NCI-H82 treated with DMSO at 0.1 percent for 48 hours (cell line): Measurements from ENCODE around the gene PNKD.
"Not testable (repeated sequence)": the region's sequence is repeated elsewhere in the genome, so short reads cannot be mapped to it uniquely, and the experiment has no call there.

Source experiments
- DNase-seq: peaks from one replicate; lab custom pipeline; 2025; ENCODE audit not compliant: unreplicated experiment; lab: John Stamatoyannopoulos, UW

Gene PNKD

DNA sequence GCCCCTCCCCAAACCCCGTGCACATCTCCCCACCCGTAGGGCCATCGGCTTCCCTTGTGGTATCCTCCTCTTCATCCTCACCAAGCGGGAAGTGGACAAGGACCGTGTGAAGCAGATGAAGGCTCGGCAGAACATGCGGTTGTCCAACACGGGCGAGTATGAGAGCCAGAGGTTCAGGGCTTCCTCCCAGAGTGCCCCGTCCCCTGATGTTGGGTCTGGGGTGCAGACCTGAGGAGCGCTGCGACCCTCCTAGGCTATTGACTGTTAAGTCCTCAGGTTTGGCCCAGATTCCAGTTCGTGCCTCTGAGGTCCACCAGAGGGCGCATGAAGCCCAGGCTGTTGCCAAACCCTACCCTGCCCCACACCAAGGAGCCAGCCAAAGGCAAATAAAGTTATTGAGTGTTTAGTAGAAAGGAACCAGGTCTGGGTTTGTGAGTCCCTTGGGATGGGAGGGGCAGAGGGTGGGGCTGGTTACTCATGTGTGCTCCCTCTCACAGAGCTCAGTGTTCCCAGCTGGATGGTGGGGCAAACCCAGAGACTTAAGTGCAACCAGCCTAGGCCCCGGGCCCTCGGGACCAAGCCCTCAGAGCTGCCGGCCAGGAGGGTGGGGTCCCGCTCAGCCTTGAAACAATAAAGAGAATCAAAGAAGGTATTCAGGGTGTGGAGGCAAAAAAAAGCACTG, 2.4 kb downstream of the PNKD start:
- DNase-seq, result peak; percentile 37

DNA sequence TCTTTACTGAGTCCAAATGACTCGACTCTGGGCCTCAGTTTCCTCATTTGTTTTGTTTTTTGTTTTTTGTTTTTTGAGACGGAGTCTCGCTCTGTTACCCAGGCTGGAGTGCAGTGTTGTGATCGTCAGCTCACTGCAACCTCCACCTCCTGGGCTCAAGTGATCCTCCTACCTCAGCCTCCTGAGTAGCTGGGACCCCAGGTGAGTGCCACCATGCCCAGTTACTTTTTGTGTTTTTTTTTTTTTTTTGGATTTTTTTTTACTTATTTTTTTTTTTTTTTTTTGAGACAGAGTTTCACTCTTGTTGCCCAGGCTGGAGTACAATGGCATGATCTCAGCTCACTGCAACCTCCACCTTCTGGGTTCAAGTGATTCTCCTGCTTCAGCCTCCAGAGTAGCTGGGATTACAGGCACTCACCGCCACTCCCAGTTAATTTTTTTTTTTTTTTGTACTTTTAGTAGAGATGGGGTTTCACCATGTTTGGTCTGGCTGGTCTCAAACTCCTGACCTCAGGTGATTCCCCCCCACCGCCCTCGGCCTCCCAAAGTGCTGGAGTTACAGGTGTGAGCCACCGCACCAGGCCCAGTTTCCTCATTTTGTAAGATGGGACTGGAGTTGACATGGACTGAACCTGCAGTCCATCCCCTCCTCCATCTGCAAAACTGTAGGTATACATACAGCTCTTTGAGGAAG, 3.0 kb downstream of the PNKD start:
- not testable (repeated sequence) for DNase-seq

DNA sequence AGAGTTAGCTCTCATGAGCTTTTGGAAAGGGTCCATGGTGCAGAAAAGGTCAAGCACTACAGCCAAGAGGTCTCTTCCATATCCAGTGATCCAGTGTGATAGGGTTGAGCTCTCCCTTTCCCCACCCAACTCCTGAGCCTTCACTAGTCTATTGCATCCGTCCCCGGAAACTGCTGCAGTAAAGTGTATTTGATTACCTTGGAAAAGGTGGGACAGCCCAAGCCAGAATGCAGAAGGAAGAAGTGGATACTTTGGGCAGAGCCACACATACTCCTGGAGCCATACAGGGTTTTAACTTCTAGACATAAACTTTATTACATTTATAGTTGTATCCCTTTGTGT, 3.6 kb downstream of the PNKD start:
- DNase-seq, result no peak

DNA sequence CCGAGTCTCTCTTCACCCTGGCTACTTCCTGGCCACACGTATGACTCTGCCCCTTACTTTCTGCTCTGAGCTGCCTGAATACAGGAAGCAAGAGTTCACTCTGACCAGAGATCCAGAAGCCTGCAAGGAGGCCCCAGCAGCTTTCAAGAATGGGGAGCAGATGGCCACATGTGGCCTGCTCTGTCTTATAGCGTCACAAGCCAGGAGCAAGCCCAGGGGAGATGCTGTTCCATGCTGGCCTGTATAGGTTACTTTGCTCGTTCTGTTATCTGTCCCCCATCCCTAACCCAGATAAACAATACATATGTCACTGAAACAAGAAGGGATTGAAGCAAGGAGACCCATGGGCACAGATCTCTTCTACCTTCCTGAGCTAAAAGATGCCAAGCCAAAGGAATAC, 4.3 kb downstream of the PNKD start:
- no peak for DNase-seq

DNA sequence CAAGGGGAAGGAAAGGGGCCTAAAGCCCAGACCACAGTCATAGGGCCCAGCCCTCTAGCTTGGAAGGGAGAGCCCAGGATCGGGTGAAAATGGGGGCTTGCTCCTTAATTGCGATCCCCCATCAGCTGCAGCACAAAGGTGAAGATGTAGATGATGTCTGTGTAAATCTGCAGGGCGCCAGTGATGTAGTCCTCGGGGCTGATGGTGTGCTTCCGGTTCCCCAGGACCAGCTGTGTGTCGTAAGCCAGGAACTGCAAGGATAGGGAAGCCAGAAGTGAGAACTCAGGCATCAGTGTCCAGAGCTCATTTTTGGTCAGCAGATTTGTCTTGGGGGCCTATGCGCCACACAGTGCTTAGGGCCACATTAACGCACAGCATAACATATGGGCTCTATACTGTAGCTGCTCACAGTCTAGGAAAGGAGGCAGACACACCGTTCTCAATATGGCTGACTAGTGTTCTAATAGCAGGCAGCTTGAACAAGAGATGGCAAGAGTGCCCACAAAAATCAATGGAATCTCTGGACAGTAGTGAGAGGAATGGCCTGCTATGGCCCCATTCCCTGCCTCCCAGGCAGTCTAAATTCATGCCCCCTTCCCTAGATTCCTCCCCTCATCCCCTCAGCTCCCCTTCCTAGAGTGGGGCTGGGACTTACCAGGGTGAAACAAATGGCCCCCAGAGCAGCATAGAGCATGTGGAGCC, 5.2 kb downstream of the PNKD start:
- no peak for DNase-seq

DNA sequence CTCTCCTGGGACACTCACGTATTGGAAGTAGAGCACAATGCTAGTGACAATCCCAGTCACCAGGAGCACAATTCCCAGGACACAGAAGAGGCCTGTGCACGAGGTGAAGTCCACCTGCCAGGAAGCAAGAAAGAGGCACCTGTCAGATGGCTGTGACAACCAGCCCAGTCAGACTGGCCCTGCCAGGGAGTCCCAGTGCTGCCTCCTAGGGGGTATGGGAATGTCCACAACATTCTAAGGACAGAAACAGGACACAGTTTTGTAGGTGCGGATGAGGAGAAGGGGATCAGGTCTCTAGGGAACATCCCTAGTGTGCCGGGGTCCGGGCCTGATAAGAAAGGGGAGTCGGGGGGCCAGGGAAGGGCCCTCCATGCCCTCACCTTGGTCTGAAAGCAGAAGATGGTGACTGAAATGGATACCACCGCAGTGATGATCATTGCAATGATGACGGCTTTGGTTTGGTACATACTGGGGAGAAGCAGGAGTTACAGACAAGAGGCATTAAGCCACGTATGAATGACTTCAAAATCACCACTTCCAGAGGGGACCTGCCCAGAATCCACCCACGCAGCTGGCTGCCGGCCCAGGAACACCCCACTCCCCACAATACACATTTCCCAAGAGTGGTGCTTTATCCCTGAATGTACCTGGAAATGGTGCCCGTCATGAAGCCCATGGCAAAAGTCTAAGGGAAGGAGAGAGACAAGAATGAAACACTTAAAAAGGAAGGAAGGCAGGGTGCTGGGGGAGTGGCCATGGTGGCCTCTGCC, 6.9 kb downstream of the PNKD start:
- DNase-seq, result no peak

DNA sequence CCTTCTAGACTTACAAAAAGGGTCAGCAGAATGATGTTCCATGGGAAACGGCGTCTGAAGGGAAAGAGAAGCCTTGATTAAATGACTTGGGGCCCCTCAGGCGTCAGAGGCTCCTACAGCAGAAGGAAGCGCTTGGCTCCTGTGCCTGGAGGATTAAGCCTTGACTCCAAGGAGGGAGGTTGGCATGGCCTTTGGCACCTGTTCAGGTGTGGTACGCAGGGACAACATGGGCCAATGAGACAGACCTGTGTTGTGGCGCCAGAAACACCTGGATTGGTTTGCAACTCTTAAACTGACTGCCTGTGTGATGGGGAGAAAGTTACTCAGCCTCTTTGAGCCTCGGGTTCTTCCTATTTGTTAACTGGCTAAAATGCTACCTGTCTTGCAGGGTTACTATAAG, 7.6 kb downstream of the PNKD start:
- no peak for DNase-seq

DNA sequence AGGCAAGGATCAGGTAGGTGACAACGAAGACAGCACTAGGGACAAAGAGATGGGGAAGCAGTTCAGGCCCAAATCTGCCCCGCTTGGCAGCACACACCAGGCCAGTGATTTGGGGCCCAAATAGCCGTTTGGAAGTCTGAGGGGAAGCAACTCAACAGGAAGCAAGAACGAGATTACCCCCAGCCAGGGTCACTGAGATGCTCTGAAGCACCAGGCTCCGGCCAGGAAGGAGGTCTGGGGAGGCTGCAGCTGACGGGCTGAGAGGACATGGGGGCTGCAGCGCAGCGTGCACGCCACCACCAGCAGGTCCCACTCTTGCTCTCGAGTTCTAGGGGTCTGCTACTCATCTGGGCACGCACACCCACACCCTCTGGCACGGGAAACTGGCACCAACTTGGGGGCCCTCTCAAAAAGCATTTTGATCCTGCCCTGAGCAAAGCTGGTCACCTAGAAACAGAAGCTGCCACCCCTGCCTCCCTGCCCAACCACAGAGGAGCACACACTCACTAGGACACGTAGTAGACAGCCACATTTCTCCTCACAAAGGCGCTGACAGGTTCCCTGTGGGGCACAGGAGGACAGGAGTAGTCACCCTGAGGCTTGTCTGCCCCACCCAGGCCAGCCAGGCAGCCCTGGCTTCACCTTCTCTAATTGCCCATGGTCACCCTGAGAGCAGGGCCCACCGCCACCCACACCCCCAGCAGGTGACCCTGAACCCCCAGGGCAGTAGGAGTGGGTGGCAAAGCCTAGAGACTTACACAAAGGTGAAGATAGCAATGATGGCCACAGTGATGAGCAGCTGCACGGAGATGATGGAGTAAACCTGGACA, 8.4 kb downstream of the PNKD start:
- DNase-seq, result no peak

DNA sequence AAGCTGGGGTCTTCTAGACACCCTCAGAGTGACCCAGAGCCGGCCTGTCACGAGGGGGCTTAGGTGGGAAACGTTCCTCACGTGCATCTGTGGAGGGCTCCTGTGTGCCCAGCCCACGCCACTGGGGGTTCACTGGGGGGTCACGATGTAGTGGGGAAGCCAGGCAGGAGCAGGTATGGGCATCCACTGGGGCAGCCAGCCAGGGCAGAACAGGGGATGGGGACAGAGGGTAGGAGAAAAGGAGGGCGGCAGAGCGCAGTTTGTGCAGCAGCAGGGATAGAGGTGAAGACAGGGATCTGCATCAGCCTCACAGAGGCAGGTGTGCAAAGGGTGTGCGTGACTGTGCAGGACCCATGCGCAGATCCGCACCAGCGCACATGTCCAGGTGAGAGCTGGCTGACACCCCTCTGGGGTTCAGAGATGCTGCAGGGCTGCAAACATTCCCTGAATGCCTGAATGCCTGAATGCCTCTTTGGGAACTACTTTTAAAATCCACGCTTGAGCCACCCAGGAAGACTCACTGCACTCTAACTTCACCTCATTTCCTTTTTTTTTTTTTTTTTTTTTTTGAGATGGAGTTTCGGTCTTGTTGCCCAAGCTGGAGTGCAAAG, 10.0 kb downstream of the PNKD start:
- DNase-seq, result no peak

DNA sequence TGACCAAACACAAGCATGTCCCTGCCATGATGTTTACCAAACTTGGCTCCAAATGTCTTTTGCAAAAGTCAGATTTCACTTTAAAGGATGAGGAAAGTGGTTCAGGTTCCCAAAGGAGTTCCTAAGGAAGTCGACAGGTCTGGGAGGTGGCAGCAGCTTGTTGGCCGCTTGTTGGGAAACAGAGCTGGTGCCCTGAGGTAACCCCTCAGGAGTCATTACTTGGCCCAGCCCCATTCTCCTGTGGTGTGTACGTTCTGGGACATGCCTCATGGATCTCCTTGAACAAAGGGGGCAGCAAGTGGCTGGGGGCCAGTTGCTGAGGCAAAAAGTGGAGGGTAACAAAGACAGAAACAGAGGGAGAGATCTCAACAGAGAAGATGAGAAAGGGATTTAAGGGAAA, 11.1 kb downstream of the PNKD start:
- DNase-seq, result no peak

DNA sequence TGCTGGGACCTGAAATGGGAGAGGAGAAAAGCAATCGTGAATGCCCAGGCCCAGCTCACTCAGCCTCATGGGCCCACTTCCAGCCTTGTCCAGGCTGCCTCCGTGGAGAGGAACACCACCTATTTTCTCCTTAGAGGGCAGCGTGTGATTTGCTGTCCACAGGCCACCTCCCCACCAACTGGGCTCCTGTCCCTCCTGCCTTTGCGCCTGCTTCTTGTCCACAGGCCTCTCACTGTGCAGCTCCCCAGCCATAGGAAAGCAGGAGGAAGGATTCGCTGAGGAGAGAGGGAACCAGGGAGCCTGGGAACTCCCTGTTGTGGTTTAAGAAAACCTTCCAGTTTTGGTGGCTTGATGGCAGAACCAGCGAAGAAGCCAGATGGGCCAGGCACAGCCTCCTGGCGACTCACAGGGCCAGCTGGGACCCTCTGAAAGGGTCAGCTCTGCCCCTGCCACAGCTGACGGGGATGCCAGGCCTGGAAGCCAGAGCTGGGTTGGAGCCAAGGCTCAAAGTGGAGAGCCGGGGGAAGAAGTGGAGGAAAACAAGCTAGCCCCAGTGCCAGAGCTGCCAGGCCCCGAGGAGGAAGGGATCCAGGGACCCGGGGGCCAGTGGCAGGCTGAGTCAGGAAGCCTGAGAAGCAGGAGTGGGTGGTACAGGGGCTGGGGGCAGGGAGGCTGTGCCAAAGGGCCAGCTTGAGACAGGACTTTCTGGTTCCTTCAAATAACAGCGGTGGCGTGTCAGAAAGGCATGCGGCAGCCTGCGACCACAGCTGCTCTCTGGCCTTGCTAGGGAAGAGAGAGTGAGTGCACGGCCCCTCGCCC, 12.1 kb downstream of the PNKD start:
- no peak for DNase-seq

DNA sequence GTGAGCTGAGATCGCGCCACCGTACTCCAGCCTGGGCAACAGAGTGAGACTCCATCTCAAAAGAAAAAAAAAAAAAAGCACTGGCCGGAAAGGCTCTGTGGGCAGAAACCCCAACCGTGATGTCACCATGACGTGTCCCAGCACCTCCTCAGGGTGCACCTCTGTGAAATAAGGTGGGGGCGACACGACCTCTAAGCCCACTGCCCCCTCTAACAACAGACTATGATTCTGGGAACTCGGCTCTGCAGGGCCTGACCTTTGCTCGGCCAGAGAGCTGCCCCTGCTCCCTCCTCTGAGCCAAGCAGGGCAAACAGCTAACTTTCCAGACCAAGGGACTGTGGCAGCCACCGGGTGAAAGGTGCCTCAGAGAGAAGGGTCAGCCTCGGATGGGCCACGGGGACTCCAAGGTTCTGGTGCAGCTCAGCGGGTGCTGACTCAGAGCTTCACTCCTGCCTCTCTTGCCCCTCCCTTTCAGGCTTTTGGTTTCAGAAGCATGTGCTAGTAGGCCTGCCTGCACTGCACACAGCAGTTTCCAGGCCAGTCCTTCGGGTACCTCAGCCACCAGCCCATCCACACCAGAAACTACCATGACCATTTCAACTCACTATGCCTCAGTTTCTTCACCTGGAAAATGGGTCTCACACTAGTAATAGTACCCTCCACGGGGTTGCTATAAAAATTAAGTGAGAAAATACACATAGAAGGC, 13.9 kb downstream of the PNKD start:
- no peak for DNase-seq

DNA sequence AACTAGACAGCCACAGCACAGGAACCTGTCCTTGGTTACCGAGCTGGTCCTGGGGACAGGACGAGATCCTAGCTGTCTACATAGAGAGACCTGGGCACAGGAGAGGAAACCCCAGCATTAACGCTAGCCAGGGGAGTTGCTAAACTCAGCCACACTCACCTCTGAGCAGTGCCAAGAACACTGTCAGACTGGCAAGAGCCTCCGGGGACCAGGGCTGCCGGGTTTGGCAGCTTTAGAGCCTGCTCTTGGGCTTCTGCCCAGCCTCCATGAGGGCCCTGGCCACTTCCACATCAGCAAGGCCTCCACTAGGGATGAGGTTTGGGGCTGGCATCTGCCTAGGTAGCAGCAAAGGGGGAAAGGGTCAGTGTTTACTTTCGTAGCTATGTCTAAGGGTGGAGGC, 15.3 kb downstream of the PNKD start:
- no peak for DNase-seq

DNA sequence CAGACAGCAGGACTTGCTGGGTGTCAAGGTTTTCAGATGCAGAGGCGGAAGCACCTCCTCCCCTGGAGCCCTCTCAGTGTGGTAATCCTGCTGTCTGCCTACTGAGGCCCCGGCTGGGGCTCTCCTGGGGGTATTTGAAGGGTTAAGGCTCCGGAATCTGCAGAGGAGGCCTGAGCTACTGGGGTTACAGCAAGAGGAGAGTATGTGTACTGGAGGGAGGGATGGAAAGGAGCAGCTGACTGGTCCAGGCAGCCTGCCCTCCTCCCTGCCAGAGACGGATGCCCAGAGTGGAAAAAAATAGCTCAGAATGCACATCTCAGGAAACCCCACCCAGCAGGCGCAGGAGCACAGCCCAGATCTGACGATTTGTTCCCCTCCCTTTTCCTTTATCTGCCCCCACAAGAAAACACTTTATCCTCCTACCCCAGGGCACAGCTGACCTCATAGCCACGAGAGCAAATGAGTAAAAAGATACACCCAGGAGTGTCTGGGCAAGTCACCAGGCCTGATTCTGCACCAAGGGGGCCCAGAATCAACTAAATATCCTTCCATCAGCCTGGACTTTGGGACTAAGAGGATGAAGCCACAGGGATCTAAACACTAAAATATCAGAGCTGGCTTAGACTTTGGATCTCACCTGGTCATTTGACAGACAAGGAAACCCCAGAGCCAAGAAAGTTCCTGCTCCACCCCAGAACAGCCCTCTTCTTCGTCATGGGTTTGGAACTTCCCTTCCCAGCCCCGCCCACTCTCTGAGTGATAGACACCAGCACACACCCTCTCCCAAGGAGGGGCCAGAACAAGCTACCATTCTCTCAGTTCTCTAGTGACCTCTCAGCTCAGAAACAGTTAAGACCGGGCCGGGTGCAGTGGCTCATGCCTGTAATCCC, 16.5 kb downstream of the PNKD start:
- no peak for DNase-seq

DNA sequence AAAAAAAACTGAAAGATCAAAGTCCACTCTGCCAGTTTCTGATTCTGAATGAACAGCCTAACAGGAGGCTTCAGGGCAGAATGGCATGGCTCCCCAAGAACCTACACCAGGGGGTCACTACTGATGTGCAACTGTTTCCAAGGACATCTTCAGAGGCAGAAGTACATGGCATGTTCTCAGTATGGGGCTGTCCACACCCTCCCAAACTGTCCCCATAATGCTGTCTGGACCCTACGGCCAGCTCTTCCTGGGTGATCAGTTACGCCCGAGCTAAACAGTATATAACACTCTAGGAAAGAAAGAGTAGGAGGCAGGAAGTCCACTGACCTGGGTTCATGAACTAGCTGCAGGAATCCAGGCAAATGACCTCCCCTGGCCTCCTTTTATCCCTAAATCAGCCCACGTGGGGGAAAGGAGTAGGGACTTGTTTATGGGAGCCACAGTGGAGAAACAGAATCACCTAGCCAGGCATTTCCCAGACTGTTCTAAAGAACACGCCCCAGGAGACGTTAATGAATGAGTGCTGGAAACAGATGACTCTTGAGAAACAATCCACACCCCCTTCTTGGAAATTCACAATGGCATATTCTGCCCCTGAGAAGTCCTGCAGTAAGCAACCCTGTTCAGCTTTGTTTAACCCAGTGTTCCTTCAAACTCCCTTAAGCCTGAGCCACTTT, 19.5 kb downstream of the PNKD start:
- no peak for DNase-seq

DNA sequence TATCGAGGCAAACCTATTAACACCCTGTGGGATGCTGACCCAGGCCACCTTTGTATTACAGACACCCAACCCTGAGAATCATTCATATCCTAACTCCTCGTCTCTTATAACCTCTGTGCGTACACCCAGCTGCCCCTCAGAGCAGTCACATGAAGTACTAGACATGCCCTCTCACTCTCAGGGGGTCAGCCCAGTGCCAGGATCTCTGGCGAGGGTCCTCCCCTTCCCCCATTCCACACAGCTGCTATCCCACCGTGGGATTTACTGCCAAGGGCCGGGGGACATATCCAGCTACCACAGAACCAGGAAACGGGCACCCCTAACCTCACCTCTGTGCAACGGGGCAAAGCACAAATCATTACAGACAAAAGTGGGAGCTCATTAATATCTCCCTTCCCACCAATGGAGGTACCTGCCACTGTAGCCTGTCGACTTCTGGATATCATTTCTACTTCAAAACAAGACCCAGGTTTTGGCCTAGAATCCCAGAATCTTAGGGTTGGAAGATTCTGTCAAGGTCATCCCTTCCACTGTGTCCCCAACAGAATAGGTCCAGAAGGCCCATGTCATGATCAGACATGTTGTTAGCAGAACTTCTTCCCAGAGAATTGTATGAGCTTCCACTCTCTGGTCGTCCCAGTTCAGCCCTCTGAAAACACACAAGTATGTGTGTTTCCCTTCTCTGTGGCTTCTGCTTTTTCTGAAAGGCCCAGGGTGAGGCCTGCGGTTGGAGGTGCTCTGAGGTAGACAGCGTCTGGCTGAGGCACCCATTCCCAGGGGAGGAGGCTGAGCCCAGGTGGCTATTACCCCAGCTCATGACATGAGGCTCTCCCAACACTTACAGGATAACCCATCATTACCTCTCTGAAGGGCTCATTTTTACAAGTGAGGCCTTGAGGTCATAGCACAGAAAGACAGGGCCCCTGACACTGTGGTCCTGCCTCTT, 20.3 kb downstream of the PNKD start:
- no peak for DNase-seq
